Activated CD8-positive, alpha-beta memory T cell treated with anti-CD3 and anti-CD28 coated beads, Interleukin-2, amount 50 U/mL, for 24 hours (primary cell): ENCODE results near the gene B2M.
"Not testable (repeated sequence)": the region's sequence is repeated elsewhere in the genome, so short reads cannot be mapped to it uniquely, and the experiment has no call there.

Source experiments
- DNase-seq: peaks from one replicate; pipeline ENCODE4 v3.0.0-alpha.2; 2020; ENCODE audit errors: extremely low read depth

The B2M gene

DNA sequence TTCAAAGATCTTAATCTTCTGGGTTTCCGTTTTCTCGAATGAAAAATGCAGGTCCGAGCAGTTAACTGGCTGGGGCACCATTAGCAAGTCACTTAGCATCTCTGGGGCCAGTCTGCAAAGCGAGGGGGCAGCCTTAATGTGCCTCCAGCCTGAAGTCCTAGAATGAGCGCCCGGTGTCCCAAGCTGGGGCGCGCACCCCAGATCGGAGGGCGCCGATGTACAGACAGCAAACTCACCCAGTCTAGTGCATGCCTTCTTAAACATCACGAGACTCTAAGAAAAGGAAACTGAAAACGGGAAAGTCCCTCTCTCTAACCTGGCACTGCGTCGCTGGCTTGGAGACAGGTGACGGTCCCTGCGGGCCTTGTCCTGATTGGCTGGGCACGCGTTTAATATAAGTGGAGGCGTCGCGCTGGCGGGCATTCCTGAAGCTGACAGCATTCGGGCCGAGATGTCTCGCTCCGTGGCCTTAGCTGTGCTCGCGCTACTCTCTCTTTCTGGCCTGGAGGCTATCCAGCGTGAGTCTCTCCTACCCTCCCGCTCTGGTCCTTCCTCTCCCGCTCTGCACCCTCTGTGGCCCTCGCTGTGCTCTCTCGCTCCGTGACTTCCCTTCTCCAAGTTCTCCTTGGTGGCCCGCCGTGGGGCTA, at the start of gene B2M, which contains the start of gene PATL2:
B2M (plus strand) TSS at position 422 of the 647 bp plus-strand sequence; CDS start at position 452, 30 bp downstream.
PATL2 (minus strand) TSS at position 228 of the 647 bp plus-strand sequence. CDS start 34,833 bp downstream, outside the sequence.
- DNase-seq: peak; percentile 86

DNA sequence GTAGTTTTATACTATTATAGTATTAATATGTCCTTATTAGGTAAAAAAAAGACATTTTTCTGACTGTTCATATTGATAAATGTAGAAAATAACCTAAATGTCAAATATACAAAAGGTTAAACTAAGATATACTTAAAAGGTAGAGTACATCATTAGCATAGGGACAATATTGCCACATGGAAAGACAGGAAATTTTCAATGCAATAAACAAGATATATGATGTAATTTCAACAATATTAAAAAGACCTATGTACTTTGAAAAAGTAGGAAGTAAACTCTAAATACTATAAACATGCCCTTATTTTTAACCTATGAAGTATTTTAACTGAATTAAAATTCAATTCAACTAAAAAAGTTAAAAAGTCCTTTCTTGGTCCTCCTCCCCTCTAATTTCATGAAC, 49.7 kb upstream of the B2M start:
- DNase-seq: no peak

DNA sequence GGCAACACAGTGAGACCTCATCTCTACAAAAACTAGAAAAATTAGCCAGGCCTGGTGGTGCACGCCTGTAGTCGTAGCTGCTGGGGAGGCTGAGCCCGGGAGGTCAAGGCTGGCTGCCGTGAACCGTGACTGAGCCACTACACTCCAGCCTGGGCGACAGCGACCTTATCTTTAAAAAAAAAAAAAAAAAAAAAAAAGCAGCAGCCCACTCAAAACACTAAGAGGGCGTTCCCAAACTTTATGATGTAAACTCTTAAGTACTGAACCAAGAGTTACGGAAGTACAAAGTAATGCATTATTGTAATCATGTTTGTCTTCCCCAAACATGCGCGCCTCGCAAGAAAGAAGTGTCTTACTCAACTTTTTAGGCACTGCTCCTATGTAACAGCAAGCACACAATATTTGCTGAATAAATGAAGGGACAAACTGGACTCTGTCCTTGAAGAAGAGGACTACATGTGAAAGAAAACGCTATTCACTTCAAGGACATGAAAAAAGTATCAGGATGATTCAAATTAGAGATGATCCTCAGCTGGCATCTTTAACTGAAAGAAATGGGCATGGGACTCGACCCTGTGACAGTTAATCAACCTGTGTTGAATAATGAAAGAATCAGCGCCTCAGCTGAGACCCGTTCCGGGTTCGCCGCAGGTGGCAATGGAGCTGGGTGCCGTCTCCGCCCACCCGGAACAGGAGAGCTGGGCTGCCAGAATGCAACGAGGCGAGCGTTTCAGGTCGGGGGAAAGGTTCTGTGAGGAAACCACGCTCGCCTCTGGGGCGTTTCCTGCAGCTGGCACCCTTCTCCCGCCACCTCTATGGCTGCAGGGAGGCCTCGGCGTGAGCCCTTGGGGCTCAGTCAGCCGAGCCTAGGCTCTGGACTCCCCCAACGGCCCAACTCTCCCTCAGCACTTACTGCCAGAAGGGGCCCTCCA, 48.6 kb upstream of the B2M start:
- peak; percentile 60 for DNase-seq

DNA sequence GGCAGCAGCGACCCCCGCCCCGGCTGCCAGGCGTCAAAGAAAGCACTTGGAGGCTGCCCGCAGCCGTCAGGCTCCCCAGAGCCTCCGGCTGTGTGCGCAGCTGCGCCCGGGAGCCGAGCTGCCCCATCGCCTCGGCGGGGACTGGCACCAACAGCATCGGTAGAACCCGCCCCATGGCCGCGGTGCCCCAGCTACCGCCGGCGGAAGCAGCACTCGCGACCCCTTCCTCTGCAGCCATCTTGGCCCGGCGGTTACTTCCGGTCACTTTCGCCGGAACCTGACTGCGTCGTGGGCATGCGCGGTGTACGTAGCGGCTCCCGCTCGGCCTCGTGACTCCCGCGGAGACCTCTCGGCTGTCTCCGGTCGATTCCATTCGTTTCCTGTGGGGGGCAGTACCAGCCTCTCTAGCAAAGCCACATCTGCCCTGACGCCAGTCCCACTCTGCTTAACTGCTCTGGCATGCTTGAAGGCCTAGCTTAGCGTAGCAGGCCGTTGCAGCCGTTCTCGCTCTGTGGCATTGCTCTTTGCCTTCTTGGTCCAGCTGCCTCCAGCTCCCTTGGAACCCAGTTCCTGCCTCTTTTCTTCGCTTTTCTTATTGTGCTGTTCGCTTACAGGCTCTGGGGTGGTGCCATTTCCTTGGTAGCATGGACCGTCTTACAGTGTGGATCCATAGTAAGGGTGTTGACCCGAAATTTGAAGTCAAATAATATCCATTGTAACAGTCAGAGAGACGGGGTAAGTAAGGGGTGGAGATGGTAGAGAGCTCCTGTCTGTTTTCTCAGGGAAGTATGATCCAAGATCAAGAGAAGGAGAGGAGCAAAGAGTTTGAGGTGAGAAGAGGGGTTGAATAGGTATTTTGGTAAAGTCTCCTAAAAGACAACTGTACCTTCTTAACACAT, 47.7 kb upstream of the B2M start, which contains the start of gene SPG11:
SPG11 (minus strand) TSS at position 253 of the 899 bp plus-strand sequence; CDS start at position 238, 15 bp downstream.
- DNase-seq: peak; percentile 98

DNA sequence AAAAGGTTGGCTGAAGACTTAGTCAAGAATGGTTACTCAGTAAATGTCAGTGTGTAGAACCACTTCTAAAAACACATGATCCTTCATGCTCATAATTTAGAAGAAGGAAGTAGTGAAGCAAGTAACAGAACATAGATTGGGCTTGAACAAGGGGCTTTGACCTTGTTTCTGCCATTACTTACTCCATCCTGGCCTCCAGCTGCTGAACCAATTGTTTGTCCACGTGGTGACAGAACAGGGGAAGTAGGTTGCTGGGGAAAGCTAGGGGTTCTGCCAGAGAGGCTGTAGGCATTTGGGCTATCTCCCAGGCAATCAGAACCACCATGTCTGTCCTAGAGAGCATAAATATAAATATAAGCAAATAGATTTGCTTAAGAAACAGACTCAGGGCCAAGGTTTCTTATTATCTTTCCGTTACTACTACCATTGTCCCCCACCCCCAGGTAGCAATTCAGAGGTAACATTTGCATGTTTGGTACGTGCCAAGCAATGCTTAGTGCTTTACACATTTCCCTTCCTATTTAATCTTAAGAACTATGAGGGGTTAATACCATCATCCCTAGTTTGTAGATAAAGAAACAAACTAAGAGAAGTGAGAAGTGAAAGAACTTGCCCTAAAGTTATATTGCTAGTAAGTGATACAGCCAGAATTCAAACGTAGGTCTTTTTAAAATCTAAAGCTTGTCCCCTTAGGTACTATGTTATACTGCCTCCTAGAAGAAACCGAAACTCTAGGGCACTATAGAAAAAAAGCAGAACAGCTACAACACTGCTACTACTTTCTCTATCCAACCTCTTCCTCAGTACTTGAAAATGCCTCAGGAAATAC, 44.9 kb upstream of the B2M start:
- DNase-seq: no peak

DNA sequence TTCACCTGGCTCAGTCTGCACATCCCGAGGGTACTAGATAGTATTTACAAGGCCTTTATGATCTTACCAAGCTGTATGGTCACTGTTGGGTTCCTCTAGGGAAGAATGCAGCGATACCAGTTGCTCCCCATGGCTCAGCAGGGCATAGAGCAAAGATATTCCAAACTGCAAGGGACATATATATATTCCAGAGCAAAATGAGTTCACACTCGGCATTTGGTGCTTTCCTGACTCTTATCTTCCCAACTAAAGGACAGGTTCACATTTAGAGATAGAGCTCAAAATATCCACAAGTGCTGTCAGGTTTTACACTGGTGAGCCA, 44.3 kb upstream of the B2M start:
- no peak for DNase-seq

DNA sequence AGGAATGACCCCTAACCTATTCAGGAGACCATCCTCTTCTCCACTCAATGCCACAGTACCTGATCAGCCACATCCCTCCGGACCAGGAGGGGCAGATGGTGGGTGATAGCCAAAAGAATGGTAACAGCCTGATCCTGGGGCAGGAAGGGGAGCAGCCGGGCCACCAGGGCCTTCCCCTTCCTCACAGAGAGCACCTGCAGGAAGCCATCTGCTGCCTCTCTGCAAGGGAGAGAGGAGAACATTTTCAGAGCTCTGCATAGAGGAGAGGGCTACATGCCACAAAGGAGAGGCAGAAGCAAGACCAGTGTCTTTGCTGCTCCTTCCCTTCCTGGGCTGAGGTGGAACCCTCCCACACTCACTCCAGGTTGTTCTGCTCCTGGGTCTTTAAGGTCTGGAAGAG, 42.4 kb upstream of the B2M start:
- DNase-seq: no peak

DNA sequence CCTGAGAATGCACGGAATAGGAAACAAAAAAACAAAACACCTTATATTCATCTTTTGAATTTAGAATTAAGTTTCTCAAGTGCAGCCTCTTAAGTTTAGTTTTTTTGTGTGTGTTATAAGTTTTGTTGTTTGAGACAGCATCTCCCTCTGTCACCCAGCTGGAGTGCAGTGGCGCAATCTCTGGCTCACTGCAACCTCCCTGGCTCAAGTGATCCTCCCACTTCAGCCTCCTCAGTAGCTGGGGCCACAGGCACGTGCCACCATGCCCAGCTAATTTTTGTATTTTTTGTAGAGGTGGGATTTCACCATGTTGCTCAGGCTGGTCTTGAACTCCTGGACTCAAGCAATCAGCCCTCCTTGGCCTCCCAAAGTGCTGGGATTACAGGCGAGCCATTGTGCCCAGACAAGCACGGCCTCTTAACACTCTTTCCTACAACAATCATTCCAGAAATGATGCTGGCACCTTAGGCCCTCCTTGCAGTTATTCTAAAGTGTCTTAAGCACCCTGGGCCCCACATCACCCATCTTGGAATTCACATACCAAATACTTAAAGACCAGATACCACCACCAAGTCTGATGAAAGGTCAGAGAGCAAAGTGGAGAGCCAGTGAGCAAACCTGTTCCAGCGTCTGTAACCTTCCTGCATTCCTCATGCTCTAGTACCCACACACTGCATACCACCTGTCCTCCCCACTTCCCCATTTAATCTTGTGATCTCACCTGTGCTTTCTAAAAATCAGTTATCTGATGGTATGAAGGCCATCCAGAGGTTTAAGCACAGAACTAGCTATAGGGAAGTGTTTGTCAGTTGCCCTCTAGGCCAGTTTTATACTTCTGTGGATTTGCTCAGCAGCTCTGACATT, 41.0 kb upstream of the B2M start:
- DNase-seq: no peak

DNA sequence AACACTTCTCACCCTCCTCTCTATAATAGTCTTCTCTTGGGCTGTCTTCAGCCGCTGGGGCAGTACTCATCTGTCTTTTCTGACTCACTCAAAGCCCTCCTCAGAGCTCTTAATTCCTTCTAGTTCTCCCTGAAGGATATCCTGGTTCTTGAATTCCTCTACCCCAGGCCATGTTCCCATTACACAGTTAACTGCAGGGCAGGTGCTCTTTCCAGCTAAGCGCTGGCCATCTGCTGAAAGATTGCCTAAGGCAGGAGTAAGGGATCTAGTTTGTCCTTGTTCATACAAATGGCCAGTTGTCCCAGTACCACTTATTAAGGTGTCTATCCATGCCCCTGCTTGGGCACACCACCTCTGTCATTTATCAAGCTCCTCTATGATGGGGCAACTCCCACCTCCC, 37.7 kb upstream of the B2M start:
- DNase-seq: no peak

DNA sequence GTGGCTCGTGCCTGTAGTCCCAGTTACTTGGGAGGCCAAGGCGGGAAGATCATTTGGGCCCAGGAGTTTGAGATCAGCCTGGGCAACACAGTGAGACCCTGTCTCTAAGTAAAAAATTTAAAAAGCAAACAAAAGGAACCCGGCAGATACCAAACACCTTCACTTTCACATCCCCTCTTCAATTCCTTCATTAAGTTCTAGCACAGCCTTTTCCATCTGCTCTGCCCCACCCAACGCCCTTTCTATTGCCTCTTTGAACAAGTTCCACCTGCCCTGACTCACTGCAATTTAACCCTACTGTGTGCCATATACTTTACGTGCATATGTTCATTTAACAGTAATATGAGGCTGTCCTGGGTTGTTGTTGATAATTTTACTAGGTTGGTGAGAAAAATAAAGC, 35.4 kb upstream of the B2M start:
- no peak for DNase-seq

DNA sequence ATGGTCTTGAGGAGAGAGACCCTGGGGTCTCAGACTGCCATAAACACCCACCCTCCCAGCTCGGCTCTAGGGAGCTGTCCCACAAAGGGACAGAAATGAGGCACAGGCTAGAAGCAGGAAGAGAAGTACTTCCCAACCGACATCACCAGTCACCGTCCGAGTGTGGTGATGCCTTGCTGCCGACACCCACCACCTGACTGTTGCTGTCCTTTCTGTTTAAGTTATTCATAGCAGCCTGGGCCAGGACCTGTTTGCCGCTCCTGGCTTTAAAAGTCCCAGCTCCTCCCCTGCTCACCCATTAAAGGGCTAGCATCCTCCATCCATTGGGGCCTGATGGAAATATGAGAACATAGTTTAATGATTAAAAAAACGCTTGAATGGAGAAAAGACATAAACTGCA, 34.6 kb upstream of the B2M start:
- DNase-seq: no peak

DNA sequence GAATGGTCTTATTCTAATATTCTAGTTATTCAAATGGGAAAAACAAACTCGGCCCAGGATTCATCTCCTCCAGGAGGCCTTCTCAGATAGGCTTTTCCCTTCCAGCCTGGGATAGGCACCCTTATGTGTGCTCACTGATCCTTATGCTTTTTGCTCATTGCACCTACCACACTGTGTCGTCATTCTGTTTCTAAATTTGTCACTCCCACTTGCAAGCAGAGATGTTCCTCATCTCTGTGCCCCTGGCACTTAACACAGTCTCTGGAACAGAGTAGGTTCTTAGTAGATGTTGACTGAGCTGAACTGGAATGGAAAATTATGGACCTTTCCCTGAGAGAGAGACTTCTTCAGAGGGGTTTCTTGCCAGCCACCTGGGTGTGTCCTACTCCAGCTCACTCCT, 29.1 kb upstream of the B2M start:
- DNase-seq: no peak

DNA sequence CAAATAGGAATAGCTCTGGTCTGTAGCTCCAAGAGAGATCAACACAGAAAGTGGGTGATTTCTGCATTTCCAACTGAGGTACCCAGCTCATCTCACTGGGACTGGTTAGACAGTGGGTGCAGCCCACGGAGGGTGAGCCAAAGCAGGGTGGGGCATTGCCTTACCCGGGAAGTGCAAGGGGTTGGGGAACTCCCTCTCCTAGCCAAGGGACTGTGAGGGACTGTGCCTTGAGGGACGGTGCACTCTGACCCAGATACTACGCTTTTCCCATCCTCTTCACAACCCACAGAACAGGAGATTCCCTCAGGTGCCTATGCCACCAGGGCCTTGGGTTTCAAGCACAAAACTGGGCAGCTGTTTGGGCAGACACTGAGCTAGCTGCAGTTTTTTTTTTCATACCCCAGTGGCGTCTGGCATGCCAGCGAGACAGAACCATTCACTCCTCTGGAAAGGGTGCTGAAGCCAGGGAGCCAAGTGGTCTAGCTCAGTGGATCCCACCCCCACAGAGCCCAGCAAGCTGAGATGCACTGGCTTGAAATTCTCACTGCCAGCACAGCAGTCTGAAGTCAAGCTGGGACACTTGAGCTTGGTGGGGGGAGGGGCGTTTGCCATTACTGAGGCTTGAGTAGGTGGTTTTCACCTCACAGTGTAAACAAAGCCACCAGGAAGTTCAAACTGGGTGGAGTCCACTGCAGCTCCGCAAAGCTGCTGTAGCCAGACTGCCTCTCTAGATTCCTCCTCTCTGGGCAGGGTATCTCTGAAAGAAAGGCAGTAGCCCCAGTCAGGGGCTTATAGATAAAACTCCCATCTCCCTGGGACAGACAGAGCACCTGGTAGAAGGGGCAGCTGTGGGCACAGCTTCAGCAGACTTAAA, 28.3 kb upstream of the B2M start:
- DNase-seq: peak; percentile 49

DNA sequence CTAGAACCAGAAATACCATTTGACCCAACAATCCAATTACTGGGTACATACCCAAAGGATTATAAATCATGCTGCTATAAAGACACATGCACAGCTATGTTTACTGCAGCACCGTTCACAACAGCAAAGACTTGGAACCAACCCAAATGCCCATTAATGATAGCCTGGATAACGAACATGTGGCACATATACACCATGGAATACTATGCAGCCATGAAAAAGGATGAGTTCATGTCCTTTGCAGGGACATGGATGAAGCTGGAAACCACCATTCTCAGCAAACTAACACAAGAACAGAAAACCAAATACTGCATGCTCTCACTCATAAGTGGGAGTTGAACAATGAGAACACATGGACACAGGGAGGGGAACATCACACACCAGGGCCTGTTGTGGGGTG, 22.0 kb upstream of the B2M start:
- not testable (repeated sequence) for DNase-seq

DNA sequence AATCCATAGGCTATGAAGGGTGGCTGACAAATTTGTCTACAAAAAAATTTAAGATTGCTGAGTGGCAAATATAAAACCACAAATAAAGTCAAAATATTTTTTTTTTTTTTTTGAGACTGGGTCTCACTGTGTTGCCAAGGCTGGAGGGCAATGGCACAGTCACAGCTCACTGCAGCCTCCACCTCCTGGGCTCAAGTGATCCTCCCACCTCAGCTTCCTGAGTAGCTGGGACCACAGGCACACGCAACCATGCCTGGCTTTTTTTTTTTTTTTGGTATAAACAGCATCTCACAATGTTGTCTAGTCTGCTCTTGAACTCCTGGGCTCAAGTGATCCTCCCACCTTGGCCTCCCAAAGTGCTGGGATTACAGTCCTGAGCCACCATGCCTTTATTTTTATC, 21.1 kb upstream of the B2M start:
- not testable (repeated sequence) for DNase-seq

DNA sequence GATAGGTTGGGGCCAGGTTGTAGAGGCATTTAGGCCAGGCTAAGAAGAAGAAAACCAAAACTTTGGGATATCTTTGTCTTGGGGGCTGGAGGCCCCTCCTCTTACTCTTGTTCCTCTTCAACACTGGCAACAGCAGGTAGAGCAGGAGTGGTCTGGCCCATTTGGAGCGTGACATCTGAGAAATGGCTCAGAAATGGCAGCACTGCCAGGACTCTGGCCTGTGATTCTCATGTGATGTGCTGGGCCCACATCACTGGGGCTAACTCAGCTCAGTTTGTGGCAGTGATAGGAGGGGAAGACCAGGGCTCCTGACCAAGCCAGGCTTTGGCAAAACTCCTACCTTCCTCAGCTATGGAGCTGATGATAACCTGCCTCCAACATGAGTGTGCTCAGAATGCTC, 18.7 kb upstream of the B2M start:
- no peak for DNase-seq

DNA sequence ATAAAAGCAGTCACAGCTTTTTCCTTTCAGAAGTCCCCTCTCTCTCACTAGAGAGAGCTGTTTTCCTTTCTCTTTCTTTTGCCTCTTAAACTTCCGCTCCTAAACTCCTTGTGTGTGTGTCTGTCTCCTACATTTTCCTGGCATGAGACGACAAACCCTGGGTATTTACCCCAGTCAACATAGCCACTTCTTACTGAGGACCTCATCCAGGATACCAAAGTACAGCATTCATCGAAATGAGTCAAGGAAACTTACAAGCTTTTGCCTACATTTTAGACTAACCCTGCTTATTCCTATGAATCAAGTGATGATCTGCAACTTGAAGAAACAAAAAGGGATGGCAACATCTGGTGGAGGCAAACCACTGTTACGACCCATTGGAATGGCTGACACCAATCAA, 16.9 kb upstream of the B2M start:
- no peak for DNase-seq

DNA sequence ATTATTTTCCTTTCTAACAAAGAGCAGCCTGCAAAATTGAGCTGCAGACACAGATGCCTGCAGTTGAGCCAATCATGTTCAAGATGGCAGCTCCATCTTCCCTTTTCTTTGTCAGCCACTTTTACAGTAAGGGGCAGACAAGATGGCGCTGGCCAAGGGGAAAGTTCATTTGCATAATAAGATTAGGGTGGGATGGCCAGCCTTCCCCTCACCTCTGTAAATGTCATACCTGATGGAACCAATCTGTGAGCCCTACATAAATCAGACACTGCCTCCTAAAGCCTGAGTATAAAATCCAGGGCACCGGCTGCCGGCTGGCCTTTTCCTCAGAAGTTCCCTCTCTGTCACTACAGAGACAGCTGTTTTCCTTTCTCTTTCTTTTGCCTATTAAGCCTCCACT, 16.0 kb upstream of the B2M start:
- DNase-seq: no peak

DNA sequence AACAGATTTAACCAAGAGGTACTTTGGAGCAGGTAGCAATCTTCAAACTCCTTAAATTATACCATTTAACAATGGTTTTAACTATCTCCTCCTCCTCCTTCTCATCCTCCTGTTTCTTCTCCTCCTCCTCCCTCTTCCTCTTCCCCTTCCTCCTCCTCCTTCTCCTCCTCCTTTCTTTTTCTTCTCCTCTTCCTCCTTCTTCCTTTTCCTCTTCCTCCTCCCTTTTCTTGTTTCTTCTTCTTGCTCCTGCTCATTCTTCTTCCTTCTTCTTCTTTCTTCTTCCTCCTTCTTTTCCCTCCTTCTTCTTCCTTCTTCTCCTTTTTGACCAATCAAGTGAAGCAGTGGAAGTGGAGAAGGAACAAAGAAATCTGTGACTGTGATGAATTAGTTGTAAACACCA, 14.3 kb upstream of the B2M start:
- DNase-seq: no peak
